IPS DF 19.7 (cell line): ENCODE data around the gene NEIL1.
"Not testable (repeated sequence)": the region's sequence is repeated elsewhere in the genome, so short reads cannot be mapped to it uniquely, and the experiment has no call there.

ENCODE experiments used
- DNase-seq: peaks from one replicate; pipeline ENCODE4 v3.0.0-alpha.2; 2013; ENCODE audit warnings: low read depth, low spot score

Gene NEIL1, protein sequence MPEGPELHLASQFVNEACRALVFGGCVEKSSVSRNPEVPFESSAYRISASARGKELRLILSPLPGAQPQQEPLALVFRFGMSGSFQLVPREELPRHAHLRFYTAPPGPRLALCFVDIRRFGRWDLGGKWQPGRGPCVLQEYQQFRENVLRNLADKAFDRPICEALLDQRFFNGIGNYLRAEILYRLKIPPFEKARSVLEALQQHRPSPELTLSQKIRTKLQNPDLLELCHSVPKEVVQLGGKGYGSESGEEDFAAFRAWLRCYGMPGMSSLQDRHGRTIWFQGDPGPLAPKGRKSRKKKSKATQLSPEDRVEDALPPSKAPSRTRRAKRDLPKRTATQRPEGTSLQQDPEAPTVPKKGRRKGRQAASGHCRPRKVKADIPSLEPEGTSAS

DNA sequence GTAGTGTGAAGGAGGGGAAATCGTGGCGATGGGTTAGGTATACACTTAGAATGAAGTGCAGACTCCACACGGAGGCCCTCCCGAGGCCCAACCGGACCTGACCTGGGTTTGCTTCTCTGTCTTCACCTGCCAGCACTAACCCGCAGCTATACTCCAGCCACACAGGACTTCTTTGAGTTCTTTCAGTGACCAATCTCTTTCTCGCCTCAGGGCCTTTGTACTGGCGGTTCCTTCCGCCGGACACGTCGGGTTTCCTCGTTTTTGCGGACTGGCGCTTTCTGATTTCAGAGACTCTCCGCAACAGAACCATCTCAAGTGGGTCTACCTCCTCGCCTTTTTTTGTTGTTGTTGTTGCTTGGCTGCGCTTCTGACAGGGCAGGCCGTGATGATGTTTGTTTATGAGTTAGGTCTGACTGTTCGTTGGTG is at the start of gene NEIL1:
Gene NEIL1 (plus strand): TSS at position 244 of the 426 bp plus-strand sequence. CDS start 1,867 bp downstream, outside the sequence.
- no peak for DNase-seq

DNA sequence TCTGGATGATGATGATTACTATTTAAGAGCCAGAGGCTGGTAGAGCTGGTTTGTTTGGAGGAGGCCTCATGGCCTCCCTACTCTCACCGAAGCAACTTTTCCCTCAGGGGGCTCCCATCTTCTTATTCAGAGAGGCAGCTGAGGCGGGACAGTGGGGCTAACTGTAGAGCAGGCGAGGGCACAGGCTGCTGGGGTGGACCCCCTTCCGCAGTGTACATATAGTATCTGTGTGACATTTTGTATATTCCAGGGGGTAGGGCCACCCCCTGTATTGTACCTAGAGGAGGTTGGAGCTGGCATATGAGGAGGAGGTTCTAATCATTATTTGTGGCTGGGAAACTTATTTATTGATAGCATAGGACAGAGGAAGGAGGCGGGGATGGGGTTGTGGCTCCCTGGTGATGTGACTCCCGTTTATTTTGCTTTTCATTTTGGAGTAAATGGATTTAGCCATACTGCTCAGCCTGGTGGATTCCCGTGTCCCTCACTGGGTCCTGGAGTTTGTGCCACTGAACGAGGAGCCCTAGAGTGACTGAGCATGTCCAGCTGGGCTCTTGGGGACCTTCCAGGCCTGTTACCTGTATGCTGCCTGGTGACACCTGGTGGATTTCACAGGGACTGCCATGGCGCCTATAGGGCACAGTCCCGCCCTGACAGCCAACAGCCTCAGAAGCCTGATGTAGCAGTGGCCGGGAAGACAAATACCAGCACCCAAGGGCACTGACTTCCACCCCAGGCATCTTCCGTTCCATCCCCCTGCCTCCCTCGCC is 48.1 kb upstream of the NEIL1 start:
- DNase-seq, result not testable (repeated sequence)

- not testable (repeated sequence) for DNase-seq
Observed at GRCh38 chr15:75299311-75299688, 47.5 kb upstream of the NEIL1 start.

- not testable (repeated sequence) for DNase-seq
Observed at GRCh38 chr15:75300026-75300425, 46.8 kb upstream of the NEIL1 start.

DNA sequence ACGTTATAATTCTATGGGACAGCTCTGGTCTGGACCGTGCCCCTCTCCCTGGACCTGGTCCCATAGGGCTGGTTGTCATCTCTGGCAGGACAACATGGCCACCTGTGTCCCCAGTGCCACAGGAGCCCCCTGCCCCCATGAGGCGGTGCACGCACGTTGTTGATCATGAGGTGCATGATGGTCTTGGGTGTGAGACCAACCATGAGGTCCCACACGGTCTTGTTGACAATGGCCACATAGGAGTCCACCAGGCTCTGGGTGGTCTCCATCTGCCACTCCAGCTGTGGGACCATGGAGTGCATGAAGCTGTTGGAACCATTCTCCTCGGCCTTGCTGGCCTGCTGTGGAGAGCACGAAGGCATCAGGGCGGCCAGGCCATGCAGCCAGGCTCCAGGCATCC is 44.5 kb upstream of the NEIL1 start:
- no peak for DNase-seq

- not testable (repeated sequence) for DNase-seq
Observed at GRCh38 chr15:75302753-75303152, 44.1 kb upstream of the NEIL1 start.

- DNase-seq, result no peak
Observed at GRCh38 chr15:75306188-75306587, 40.7 kb upstream of the NEIL1 start.

GRCh38 chr15:75307778-75308390 is 39.0 kb upstream of the NEIL1 start:
- peak; percentile 59 for DNase-seq

GRCh38 chr15:75309711-75310110 is 37.1 kb upstream of the NEIL1 start:
- DNase-seq, result no peak

- DNase-seq, result not testable (repeated sequence)
Observed at GRCh38 chr15:75312548-75312947, 34.3 kb upstream of the NEIL1 start.

GRCh38 chr15:75313116-75313845 is 33.6 kb upstream of the NEIL1 start:
- no peak for DNase-seq

DNA sequence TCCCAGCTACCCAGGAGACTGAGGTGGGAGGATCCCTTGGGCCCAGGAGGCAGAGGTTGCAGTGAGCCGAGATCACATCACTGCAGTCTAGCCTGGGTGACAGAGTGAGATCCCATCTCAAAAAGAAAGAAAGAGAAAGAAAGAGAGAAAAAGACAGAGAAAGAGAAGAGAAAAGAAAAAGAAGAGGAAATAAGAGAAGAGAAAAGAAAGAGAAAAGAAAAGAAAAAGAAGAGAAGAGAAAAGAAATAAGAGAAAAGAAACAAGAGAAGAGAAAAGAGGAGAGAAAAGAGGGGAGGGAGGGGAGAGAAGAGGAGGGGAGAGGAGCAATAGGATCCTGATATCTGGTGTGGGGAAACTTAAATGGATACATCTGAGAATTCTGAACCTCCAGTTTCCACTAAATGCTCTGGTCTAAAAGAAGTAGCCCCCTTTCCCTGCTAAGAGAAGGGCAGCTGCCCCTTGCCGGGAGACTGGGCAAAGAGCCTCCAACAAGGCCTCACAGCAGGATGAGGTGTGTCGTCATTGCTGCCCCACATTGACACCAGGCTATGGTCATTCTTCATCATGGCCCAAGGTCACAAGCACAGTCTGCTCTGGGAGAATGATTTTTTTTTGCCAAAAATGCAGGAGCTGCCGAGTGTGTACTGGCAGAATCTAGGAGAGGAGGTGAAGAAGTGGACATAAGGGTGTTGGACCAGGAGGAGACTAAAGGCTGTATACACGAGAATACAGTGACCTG is 32.1 kb upstream of the NEIL1 start:
- no peak for DNase-seq

DNA sequence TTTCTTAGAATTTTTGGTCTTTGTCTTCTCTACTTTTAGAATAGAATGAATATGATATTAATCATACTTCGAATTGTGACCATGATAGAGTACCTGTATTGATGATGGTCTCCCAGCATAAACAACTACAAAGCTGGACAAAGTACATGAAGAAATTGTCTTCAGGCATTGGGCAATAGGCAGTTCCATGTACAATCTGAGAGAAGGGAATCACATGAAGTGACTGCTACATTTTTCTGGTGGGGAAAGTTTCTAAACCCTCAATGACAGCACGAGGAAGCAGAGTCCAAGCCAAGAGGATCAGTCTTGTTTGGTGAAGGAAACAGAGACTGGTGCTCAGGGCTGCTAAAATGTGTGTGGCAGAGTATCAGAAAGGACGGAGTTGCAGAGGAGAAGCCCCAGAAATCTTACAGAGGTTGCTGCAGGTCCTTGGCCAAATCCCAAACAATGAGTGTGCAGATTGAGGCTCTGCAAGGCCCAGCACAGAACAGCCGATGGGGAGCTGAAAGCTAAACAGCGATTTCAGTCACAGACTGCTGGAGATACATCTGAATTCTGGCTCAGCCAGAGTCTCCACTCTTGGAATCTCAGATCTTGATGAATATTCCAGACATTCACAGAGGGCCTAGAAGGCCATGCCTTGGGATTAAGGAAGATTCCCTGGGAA is 27.5 kb upstream of the NEIL1 start:
- not testable (repeated sequence) for DNase-seq

GRCh38 chr15:75321711-75322110 is 25.1 kb upstream of the NEIL1 start:
- DNase-seq, result no peak

DNA sequence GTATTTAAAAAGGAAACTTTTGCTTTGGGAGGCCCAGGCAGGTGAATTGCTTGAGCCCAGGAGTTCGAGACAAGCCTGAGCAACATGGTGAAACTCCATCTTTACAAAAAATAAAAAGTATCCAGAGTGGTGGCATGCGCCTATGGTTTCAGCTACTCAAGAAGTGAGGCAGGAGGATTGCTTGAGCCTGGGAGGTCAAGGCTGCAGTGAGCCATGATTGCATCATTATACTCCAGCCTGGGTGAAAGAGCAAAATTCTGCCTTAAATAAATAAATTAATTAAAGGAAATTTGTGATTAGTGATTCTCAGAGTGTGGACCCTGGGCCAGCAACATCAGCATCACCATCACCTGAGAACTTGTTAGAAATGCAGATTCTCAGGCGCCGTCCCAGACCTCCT is 20.9 kb upstream of the NEIL1 start:
- no peak for DNase-seq

DNA sequence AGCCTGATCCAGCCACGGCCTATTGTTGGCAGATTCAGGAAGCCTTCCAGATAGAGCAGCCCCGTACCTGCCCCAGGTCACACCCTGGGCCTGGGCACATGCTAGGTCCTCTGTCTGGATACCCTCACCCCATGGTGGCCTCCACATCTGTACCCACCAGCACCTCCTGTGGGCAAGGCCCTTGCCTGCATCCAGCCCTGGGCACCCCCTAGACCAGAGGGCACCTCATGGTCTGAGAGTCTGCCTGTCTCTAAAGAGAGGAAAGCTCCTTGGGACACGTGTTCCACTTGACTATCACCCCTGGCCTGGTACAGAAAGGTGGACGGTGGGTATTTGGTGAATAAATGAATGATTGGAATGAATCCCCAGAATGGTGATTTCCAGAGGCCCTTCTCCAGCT is 19.8 kb upstream of the NEIL1 start:
- DNase-seq, result no peak

DNA sequence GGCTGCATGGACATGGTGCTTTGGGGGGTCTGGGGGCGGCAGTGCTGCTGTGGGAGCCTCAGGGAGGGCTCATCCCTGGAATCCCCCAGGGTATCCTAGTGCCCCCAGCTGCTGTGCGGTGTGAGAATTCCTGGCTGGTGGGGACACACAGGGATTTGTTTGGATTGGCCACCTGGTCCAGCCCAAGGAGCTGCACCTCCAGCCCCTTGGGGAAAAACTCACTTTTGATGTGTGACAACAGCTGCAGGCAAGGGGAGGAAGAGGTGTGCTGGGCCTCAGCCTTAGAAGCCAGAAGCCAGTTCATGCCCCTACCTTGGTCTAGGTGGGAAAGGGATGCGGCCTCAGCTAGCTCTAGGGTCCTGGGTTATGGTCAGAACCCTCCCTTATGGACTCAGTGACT is 19.3 kb upstream of the NEIL1 start:
- no peak for DNase-seq

DNA sequence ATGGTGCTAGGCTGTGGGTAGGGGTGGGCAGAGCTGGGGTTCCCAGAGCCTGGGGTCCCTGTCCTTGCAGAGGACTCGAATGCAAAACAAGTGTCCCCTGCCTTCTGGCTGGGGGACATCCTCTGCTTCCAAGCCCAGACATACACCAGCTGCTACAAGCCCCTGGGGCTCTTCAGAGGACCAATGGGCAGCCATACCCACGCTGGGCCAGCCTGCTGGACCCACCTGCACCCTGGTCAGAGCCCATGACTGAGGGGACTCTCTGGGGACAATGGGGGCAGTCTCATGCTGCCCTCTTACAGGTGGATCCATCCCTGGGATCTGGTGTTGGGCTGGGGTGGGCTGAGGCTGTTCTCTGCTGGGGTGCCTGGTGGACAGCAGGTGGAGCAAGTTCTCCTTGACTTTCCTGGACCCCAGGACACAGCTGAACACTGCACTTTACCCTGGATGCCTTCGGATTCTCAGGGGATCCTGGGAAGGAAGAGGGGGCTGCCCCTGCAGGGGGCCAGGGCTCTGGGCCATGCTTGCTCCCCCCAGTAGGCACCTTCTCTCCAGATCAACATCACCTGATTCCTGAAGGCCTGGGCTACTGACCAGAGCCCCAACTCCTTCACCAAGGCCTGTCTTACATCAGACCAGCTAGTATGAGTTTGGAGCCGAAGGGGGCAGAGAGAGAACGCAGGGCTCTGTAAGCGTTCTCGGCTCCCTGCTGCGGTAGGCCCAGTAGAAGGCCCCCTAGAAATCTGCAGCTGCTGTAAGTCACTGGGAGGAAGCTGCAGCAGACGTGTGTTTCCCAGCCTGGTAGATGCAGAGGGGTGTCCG is 18.1 kb upstream of the NEIL1 start:
- no peak for DNase-seq

DNA sequence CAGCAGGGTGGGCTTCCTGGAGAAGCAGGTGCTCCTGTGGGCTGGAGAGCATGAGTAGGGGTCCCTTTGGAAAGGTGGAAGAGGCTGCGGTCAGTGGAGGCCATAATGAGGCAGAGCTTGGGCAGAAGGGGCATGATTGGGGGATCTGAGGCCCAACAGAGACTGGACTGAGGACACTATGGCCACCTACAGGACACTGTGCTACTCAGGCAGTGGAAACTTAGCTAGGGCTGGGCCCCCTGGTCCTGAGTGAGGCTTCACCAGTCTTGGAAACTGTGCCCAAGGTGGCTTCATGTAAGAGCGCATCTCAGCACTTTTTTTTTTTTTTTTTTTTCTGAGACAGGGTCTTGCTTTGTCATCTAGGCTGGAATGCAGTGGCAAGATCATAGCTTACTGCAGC is 17.3 kb upstream of the NEIL1 start:
- DNase-seq, result no peak

DNA sequence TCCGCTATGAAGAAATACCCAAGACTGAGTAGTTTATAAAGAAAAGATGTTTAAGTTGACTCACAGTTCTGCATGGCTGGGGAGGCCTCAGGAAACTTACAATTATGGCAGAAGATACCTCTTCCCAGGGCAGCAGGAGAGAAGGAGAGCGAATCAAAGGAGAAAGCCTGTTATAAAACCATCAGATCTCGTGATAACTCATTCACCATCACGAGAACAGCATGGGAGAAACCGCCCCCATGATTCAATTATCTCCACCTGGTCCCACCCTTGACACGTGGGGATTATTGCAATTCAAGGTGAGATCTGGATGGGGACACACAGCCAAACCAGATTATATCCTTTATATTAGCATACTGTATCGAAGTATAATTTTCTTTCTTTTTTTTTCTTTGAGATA is 14.7 kb upstream of the NEIL1 start:
- not testable (repeated sequence) for DNase-seq
